Activated naive CD8-positive, alpha-beta T cell treated with anti-CD3 and anti-CD28 coated beads, Interleukin-2, amount 10 ng/mL, durations not matched to agents 7 days and 5 days (primary cell): ENCODE measurements around the gene DENND2A. TPM values are rescaled to one million over a fixed set of nuclear protein-coding genes. Genes with fewer than 3 reads are reported as not detected.

Source experiments
- ATAC-seq: fragments of 150-1000 bp; cut with Tn5 transposase; one replicate; pipeline ENCODE4 v1.10.0; 2021; ENCODE audit warnings: low read depth, moderate library complexity
- POLR2A ChIA-PET: fragments of 350-600 bp; sonication (Branson Sonifier 250); formaldehyde crosslinking; loops from one replicate; lab custom pipeline; 2021; ENCODE audit warnings: antibody characterized with exemption; lab: Charles Lee
- DNase-seq: peaks from one replicate; pipeline ENCODE4 v3.0.0; 2021
- H3K27ac Mint-ChIP-seq: one replicate; pipeline ENCODE4 v1.8.0; 2022; ENCODE audit warnings: mild to moderate bottlenecking, mixed read lengths
- H3K27me3 Mint-ChIP-seq: one replicate; pipeline ENCODE4 v1.8.0; 2022; ENCODE audit warnings: mild to moderate bottlenecking, moderate library complexity, mixed read lengths
- H3K36me3 Mint-ChIP-seq: one replicate; pipeline ENCODE4 v1.8.0; 2021; ENCODE audit warnings: mild to moderate bottlenecking, mixed read lengths
- H3K4me1 Mint-ChIP-seq: one replicate; pipeline ENCODE4 v1.8.0; 2021; ENCODE audit warnings: mixed read lengths
- H3K4me3 Mint-ChIP-seq: one replicate; pipeline ENCODE4 v1.8.0; 2022; ENCODE audit warnings: mild to moderate bottlenecking, moderate library complexity, mixed read lengths
- H3K9me3 Mint-ChIP-seq: one replicate; pipeline ENCODE4 v1.8.0; 2021; ENCODE audit warnings: mixed read lengths
- total RNA-seq, 2 experiments: library from RNA; stranded (reverse); gene quantifications; one replicate each; pipeline ENCODE4 v1.2.3, GENCODE V29; 2021

DENND2A gene
- total RNA-seq, result not detected

GRCh38 chr7:140640727-140641523, at the start of gene DENND2A:
TSS of gene DENND2A (minus strand) at chr7:140640813. CDS start at chr7:140602397, 38,416 bp downstream.
- Mint-ChIP-seq H3K27ac (no peak within 1 kb of the TSS), H3K4me3 (peak within 1 kb of the TSS; percentile 79), H3K9me3 (no peaks in the 10 kb centered on the region), H3K36me3 (no peaks in the 10 kb centered on the region), H3K27me3 (peaks cover 63% of the 10 kb centered on the region), H3K4me1 (peaks cover 14% of the 10 kb centered on the region)
- ATAC-seq (peak; percentile 30), DNase-seq (peak; percentile 42)
- POLR2A ChIA-PET, result no interaction called here

- Mint-ChIP-seq H3K4me1 (peaks cover 1% of the 10 kb centered on the region), H3K36me3 (peaks cover 7% of the 10 kb centered on the region), H3K27me3 (no peaks in the 10 kb centered on the region), H3K4me3 (no peak overlapping the region), H3K9me3 (no peaks in the 10 kb centered on the region), H3K27ac (no peak overlapping the region)
- ATAC-seq, result no peak
- POLR2A ChIA-PET, result no interaction called here
- DNase-seq, result no peak
Observed at GRCh38 chr7:140689199-140690152, 48.9 kb upstream of the DENND2A start.

- Mint-ChIP-seq H3K36me3 (peaks cover 8% of the 10 kb centered on the region), H3K4me1 (no peaks in the 10 kb centered on the region), H3K4me3 (no peak overlapping the region), H3K9me3 (no peaks in the 10 kb centered on the region), H3K27ac (no peak overlapping the region), H3K27me3 (no peaks in the 10 kb centered on the region)
- POLR2A ChIA-PET, result interaction anchor here (1.3 kb wide), 1 partner anchor 8 kb away, joined by 3 read pairs; the partner anchor contains the start of gene NDUFB2
- no peak for ATAC-seq
- DNase-seq, result no peak
Observed at GRCh38 chr7:140688341-140688740, 47.7 kb upstream of the DENND2A start.

- H3K4me3 Mint-ChIP-seq, result no peak overlapping the region
- POLR2A ChIA-PET, result interaction anchor here (0.6 to 1.3 kb wide), 2 partner anchors 10 to 1343 kb away, joined by 3 to 4 read pairs; partner anchors contain the start of gene NDUFB2
- peaks cover 10% of the 10 kb centered on the region for H3K36me3 Mint-ChIP-seq
- H3K4me1 Mint-ChIP-seq, result no peaks in the 10 kb centered on the region
- no peaks in the 10 kb centered on the region for H3K27me3 Mint-ChIP-seq
- ATAC-seq (no peak), DNase-seq (no peak)
- H3K9me3 Mint-ChIP-seq, result no peaks in the 10 kb centered on the region
- no peak overlapping the region for H3K27ac Mint-ChIP-seq
Observed at GRCh38 chr7:140686921-140687320, 46.3 kb upstream of the DENND2A start.

GRCh38 chr7:140685407-140686087, 44.9 kb upstream of the DENND2A start:
- Mint-ChIP-seq H3K9me3 (no peaks in the 10 kb centered on the region), H3K4me3 (no peak overlapping the region), H3K36me3 (peaks cover 7% of the 10 kb centered on the region), H3K4me1 (no peaks in the 10 kb centered on the region), H3K27ac (no peak overlapping the region), H3K27me3 (no peaks in the 10 kb centered on the region)
- DNase-seq, result no peak
- no peak for ATAC-seq
- POLR2A ChIA-PET, result no interaction called here

GRCh38 chr7:140684066-140684950, 43.7 kb upstream of the DENND2A start:
- H3K4me3 Mint-ChIP-seq, result no peak overlapping the region
- no peaks in the 10 kb centered on the region for H3K9me3 Mint-ChIP-seq
- POLR2A ChIA-PET, result interaction anchor here (1.1 kb wide), 1 partner anchor 12 kb away, joined by 3 read pairs; the partner anchor contains the start of gene NDUFB2
- peaks cover 9% of the 10 kb centered on the region for H3K36me3 Mint-ChIP-seq
- no peak overlapping the region for H3K27ac Mint-ChIP-seq
- no peaks in the 10 kb centered on the region for H3K4me1 Mint-ChIP-seq
- ATAC-seq, result no peak
- DNase-seq, result no peak
- H3K27me3 Mint-ChIP-seq, result no peaks in the 10 kb centered on the region

GRCh38 chr7:140683657-140684056, 43.0 kb upstream of the DENND2A start:
- H3K36me3 Mint-ChIP-seq, result peaks cover 14% of the 10 kb centered on the region
- no peaks in the 10 kb centered on the region for H3K27me3 Mint-ChIP-seq
- no peak overlapping the region for H3K4me3 Mint-ChIP-seq
- DNase-seq, result no peak
- no peaks in the 10 kb centered on the region for H3K4me1 Mint-ChIP-seq
- no peak overlapping the region for H3K27ac Mint-ChIP-seq
- no peak for ATAC-seq
- POLR2A ChIA-PET, result interaction anchor here (1.1 kb wide), 1 partner anchor 13 kb away, joined by 3 read pairs; the partner anchor contains the start of gene NDUFB2
- no peaks in the 10 kb centered on the region for H3K9me3 Mint-ChIP-seq

- no peaks in the 10 kb centered on the region for H3K4me1 Mint-ChIP-seq
- ATAC-seq (no peak), DNase-seq (no peak)
- no peaks in the 10 kb centered on the region for H3K9me3 Mint-ChIP-seq
- no peaks in the 10 kb centered on the region for H3K27me3 Mint-ChIP-seq
- no peak overlapping the region for H3K27ac Mint-ChIP-seq
- POLR2A ChIA-PET, result no interaction called here
- H3K36me3 Mint-ChIP-seq, result peaks cover 28% of the 10 kb centered on the region
- H3K4me3 Mint-ChIP-seq, result no peak overlapping the region
Observed at GRCh38 chr7:140681766-140682165, 41.2 kb upstream of the DENND2A start.

GRCh38 chr7:140680886-140681285, 40.3 kb upstream of the DENND2A start:
- no peaks in the 10 kb centered on the region for H3K9me3 Mint-ChIP-seq
- no peak overlapping the region for H3K4me3 Mint-ChIP-seq
- ATAC-seq, result no peak
- H3K36me3 Mint-ChIP-seq, result peaks cover 28% of the 10 kb centered on the region
- peaks cover 2% of the 10 kb centered on the region for H3K4me1 Mint-ChIP-seq
- H3K27ac Mint-ChIP-seq, result no peak overlapping the region
- POLR2A ChIA-PET, result no interaction called here
- DNase-seq, result no peak
- H3K27me3 Mint-ChIP-seq, result no peaks in the 10 kb centered on the region

GRCh38 chr7:140679186-140679585, 38.6 kb upstream of the DENND2A start:
- POLR2A ChIA-PET, result interaction anchor here (0.6 kb wide), 1 partner anchor 17 kb away, joined by 3 read pairs; no protein-coding TSS in a partner anchor
- Mint-ChIP-seq H3K9me3 (no peaks in the 10 kb centered on the region), H3K27me3 (no peaks in the 10 kb centered on the region), H3K27ac (no peak overlapping the region), H3K36me3 (peaks cover 24% of the 10 kb centered on the region), H3K4me3 (no peak overlapping the region), H3K4me1 (peaks cover 18% of the 10 kb centered on the region)
- no peak for ATAC-seq
- DNase-seq, result no peak

- Mint-ChIP-seq H3K27me3 (no peaks in the 10 kb centered on the region), H3K4me1 (peaks cover 22% of the 10 kb centered on the region), H3K27ac (no peak overlapping the region), H3K9me3 (no peaks in the 10 kb centered on the region), H3K36me3 (peaks cover 24% of the 10 kb centered on the region), H3K4me3 (no peak overlapping the region)
- DNase-seq (no peak), ATAC-seq (no peak)
- POLR2A ChIA-PET, result no interaction called here
Observed at GRCh38 chr7:140678816-140679130, 38.2 kb upstream of the DENND2A start.

GRCh38 chr7:140678081-140678815, 37.6 kb upstream of the DENND2A start:
- Mint-ChIP-seq H3K4me3 (no peak overlapping the region), H3K27me3 (no peaks in the 10 kb centered on the region), H3K36me3 (peaks cover 24% of the 10 kb centered on the region), H3K9me3 (no peaks in the 10 kb centered on the region), H3K4me1 (peaks cover 22% of the 10 kb centered on the region), H3K27ac (peak overlapping the region; percentile 9)
- DNase-seq (no peak), ATAC-seq (no peak)
- POLR2A ChIA-PET, result no interaction called here
